EH (cell line): ENCODE results near the gene LCTL.
A peak's percentile ranks its signal among the peaks of the same experiment; 100 is the strongest.
"Not testable (repeated sequence)": the region's sequence is repeated elsewhere in the genome, so short reads cannot be mapped to it uniquely, and the experiment has no call there.

ENCODE experiments used
- DNase-seq: peaks from one replicate; pipeline ENCODE4 v3.0.0-alpha.2; 2015; ENCODE audit warnings: low read depth

The LCTL gene

GRCh38 chr15:66503041-66503648 lies 62.7 kb downstream of the LCTL start:
- DNase-seq, result peak; percentile 27

- DNase-seq, result no peak
Measured at GRCh38 chr15:66502491-66502890, 63.3 kb downstream of the LCTL start.

- not testable (repeated sequence) for DNase-seq
Measured at GRCh38 chr15:66500346-66500745, 65.5 kb downstream of the LCTL start.

- peak; percentile 50 for DNase-seq
Measured at GRCh38 chr15:66498501-66499386, 67.1 kb downstream of the LCTL start.
